Mesothelial cell of epicardium (in vitro differentiated cells): ENCODE measurements around the gene SERTAD1. TPM values are rescaled to one million over a fixed set of nuclear protein-coding genes. Genes with fewer than 3 reads are reported as not detected.

ENCODE experiments used
- DNase-seq, 2 experiments: peaks; one replicate each; pipeline ENCODE4 v3.0.0; 2021; ENCODE audit warnings: low spot score in 2 of 2; ENCODE audit not compliant: unreplicated experiment in 2 of 2
- H3K27ac Mint-ChIP-seq: 2 replicates; pipeline ENCODE4 v1.8.0; 2021; ENCODE audit warnings: mixed read lengths
- H3K27me3 Mint-ChIP-seq: 2 replicates; pipeline ENCODE4 v1.8.0; 2021; ENCODE audit warnings: low read depth, mixed read lengths
- H3K36me3 Mint-ChIP-seq: 2 replicates; pipeline ENCODE4 v1.8.0; 2021; ENCODE audit warnings: mixed read lengths
- H3K4me1 Mint-ChIP-seq: 2 replicates; pipeline ENCODE4 v1.8.0; 2021; ENCODE audit warnings: mixed read lengths
- H3K4me3 Mint-ChIP-seq: 2 replicates; pipeline ENCODE4 v1.8.0; 2021; ENCODE audit warnings: mild to moderate bottlenecking, moderate library complexity, mixed read lengths
- H3K9me3 Mint-ChIP-seq: 2 replicates; pipeline ENCODE4 v1.8.0; 2021; ENCODE audit warnings: mixed read lengths
- total RNA-seq: library from RNA; stranded (reverse); gene quantifications from 3 replicates; pipeline ENCODE4 v1.2.1, GENCODE V29; 2021
- TF ChIP-seq, protein P1 (sequence below): fragments of 200-600 bp; sonication (generic); IDR thresholded peaks from one replicate; pipeline ENCODE4 v1.5.0; 2021; ENCODE audit warnings: antibody characterized with exemption; ENCODE audit not compliant: unreplicated experiment

Gene SERTAD1
- total RNA-seq, 1 donor from 2014 or later, result 11.0 TPM

DNA sequence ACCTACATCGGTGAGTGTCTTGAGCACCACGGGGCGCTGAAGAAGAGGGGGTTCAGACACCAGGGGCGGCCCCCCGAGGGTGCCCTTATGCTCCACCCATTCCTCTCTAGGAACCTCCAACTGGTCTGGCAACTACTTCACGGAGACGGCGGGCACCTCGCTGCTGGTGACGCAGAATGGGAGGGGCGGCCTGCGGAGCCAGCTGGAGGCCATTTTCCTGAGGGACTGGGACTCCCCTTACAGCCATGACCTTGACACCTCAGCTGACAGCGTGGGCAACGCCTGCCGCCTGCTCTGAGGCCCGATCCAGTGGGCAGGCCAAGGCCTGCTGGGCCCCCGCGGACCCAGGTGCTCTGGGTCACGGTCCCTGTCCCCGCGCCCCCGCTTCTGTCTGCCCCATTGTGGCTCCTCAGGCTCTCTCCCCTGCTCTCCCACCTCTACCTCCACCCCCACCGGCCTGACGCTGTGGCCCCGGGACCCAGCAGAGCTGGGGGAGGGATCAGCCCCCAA, 47.9 kb downstream of the SERTAD1 start:
- H3K4me1 Mint-ChIP-seq, result no peaks in the 10 kb centered on the region
- H3K36me3 Mint-ChIP-seq, result peaks cover 27% of the 10 kb centered on the region
- DNase-seq, result no peak
- H3K27me3 Mint-ChIP-seq, result no peaks in the 10 kb centered on the region
- no peak overlapping the region for H3K4me3 Mint-ChIP-seq
- no peak overlapping the region for H3K27ac Mint-ChIP-seq
- H3K9me3 Mint-ChIP-seq, result no peaks in the 10 kb centered on the region
- TF ChIP-seq, protein P1, sequence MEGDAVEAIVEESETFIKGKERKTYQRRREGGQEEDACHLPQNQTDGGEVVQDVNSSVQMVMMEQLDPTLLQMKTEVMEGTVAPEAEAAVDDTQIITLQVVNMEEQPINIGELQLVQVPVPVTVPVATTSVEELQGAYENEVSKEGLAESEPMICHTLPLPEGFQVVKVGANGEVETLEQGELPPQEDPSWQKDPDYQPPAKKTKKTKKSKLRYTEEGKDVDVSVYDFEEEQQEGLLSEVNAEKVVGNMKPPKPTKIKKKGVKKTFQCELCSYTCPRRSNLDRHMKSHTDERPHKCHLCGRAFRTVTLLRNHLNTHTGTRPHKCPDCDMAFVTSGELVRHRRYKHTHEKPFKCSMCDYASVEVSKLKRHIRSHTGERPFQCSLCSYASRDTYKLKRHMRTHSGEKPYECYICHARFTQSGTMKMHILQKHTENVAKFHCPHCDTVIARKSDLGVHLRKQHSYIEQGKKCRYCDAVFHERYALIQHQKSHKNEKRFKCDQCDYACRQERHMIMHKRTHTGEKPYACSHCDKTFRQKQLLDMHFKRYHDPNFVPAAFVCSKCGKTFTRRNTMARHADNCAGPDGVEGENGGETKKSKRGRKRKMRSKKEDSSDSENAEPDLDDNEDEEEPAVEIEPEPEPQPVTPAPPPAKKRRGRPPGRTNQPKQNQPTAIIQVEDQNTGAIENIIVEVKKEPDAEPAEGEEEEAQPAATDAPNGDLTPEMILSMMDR, result no peak

DNA sequence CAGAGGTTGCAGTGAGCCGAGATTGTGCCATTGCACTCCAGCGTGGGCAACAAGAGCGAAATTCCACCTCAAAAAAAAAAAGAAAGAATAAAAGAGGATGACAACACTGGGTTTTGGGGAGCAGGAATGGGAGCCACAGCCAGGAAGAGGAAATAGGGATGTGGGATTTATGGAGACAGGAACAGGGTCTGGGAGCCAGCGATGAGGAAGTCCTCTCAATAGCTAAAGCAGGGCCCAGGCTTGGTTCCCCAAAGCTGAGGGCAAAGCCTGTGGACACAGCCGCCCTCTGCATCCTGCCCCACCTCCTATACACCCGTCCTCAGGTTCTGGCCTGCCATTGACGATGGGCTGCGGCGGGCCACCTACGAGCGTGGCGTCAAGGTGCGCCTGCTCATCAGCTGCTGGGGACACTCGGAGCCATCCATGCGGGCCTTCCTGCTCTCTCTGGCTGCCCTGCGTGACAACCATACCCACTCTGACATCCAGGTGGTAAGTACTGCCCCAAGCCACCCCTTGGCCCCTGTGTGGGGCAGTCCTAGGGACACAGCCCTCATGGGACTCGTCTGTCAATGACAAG, 49.4 kb downstream of the SERTAD1 start:
- Mint-ChIP-seq H3K36me3 (peaks cover 29% of the 10 kb centered on the region), H3K9me3 (no peaks in the 10 kb centered on the region), H3K27me3 (no peaks in the 10 kb centered on the region), H3K4me3 (no peak overlapping the region), H3K27ac (no peak overlapping the region), H3K4me1 (no peaks in the 10 kb centered on the region)
- no peak for DNase-seq
- TF ChIP-seq, protein P1, result no peak

DNA sequence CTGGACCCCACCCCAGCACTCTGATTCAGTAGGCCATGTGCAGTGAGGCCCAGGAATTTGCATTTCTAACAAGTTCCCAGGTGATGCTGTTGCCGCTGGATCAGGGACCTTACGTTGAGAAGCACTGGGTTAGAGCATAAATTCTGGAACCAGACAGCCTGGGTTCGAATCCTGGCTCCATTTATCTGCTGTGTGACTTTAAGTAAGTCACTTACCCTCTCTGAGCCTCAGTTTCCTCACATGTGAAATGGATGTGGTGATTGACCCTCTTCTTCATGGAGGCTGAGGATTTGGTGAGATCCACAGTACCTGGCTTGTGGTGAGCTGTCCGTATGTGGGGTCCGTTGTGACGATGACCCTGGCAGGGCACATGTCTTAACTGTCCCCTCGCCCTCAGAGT, 51.7 kb downstream of the SERTAD1 start:
- no peak overlapping the region for H3K4me3 Mint-ChIP-seq
- DNase-seq, result no peak
- no peaks in the 10 kb centered on the region for H3K9me3 Mint-ChIP-seq
- no peaks in the 10 kb centered on the region for H3K4me1 Mint-ChIP-seq
- TF ChIP-seq, protein P1, result no peak
- peaks cover 26% of the 10 kb centered on the region for H3K36me3 Mint-ChIP-seq
- no peaks in the 10 kb centered on the region for H3K27me3 Mint-ChIP-seq
- no peak overlapping the region for H3K27ac Mint-ChIP-seq

GRCh38 chr19:40371802-40372122, 54.0 kb downstream of the SERTAD1 start:
- no peaks in the 10 kb centered on the region for H3K27me3 Mint-ChIP-seq
- no peak overlapping the region for H3K4me3 Mint-ChIP-seq
- no peaks in the 10 kb centered on the region for H3K9me3 Mint-ChIP-seq
- peaks cover 23% of the 10 kb centered on the region for H3K36me3 Mint-ChIP-seq
- no peak overlapping the region for H3K27ac Mint-ChIP-seq
- no peak for DNase-seq
- H3K4me1 Mint-ChIP-seq, result peaks cover 5% of the 10 kb centered on the region
- TF ChIP-seq, protein P1, result no peak

Other genes with a start within 250 kb of the SERTAD1 start
- gene MAP3K10, start 234.6 kb downstream of the SERTAD1 start, total RNA-seq, result 30.7 to 32.7 TPM (median 31.4 TPM) in 3 replicates
- gene TTC9B, start 207.6 kb downstream of the SERTAD1 start, total RNA-seq, result not detected in 3 replicates
- 0.98 to 1.8 TPM (median 1.0 TPM) in 3 replicates for gene CCNP, start 199.3 kb downstream of the SERTAD1 start, total RNA-seq
- gene AKT2, start 140.6 kb downstream of the SERTAD1 start, total RNA-seq, result 192 to 200 TPM (median 194 TPM) in 3 replicates
- gene C19orf47, start 77.6 kb downstream of the SERTAD1 start, total RNA-seq, result 15.3 to 17.8 TPM (median 16.3 TPM) in 3 replicates
- 369 to 379 TPM (median 376 TPM) in 3 replicates for gene PLD3, start 77.3 kb downstream of the SERTAD1 start, total RNA-seq
- gene HIPK4, start 35.8 kb downstream of the SERTAD1 start, total RNA-seq, result 0.20 to 0.32 TPM (median 0.31 TPM) in 3 replicates
- 4.7 to 5.2 TPM (median 5.2 TPM) in 3 replicates for gene PRX, start 12.6 kb downstream of the SERTAD1 start, total RNA-seq
- 70.0 to 75.5 TPM (median 70.5 TPM) in 3 replicates for gene SERTAD3, start 18.3 kb upstream of the SERTAD1 start, total RNA-seq
- 38.5 to 42.7 TPM (median 42.2 TPM) in 3 replicates for gene BLVRB, start 39.8 kb upstream of the SERTAD1 start, total RNA-seq
- gene SPTBN4, start 41.0 kb upstream of the SERTAD1 start, total RNA-seq, result 1.5 to 3.4 TPM (median 1.7 TPM) in 3 replicates
- gene SHKBP1, start 150.9 kb upstream of the SERTAD1 start, total RNA-seq, result 60.9 to 65.3 TPM (median 61.6 TPM) in 3 replicates
- gene LTBP4, start 175.4 kb upstream of the SERTAD1 start, total RNA-seq, result 341 to 364 TPM (median 344 TPM) in 3 replicates